Neural crest cell (in vitro differentiated cells): ENCODE results near the gene TTC9B. TPM values are rescaled to one million over a fixed set of nuclear protein-coding genes. Genes with fewer than 3 reads are reported as not detected.

Experiments used
- DNase-seq: peaks from one replicate; pipeline ENCODE4 v3.0.0; 2021; ENCODE audit warnings: low read depth, mixed read lengths, low spot score
- H3K27ac Mint-ChIP-seq: one replicate; pipeline ENCODE4 v1.8.0; 2021; ENCODE audit warnings: mild to moderate bottlenecking, mixed read lengths; ENCODE audit not compliant: unreplicated experiment
- H3K27me3 Mint-ChIP-seq: 2 replicates; pipeline ENCODE4 v1.8.0; 2021; ENCODE audit warnings: low read depth, mild to moderate bottlenecking, mixed read lengths
- H3K36me3 Mint-ChIP-seq: 2 replicates; pipeline ENCODE4 v1.8.0; 2021; ENCODE audit warnings: low read depth, mild to moderate bottlenecking, mixed read lengths
- H3K4me1 Mint-ChIP-seq: 2 replicates; pipeline ENCODE4 v1.8.0; 2021; ENCODE audit warnings: mixed read lengths
- H3K4me3 Mint-ChIP-seq: one replicate; pipeline ENCODE4 v1.8.0; 2021; ENCODE audit warnings: mild to moderate bottlenecking, mixed read lengths
- H3K9me3 Mint-ChIP-seq: 2 replicates; pipeline ENCODE4 v1.8.0; 2021; ENCODE audit warnings: mixed read lengths
- CTCF ChIP-seq: fragments of 200-600 bp; sonication (generic); conservative IDR thresholded peaks from 2 replicates; pipeline ENCODE4 v1.5.0; 2021; ENCODE audit warnings: antibody characterized with exemption, mild to moderate bottlenecking
- total RNA-seq: library from RNA; stranded (reverse); gene quantifications from 2 replicates; pipeline ENCODE4 v1.2.1, GENCODE V29; 2021

TTC9B gene
- total RNA-seq, 1 donor from 2014 or later: 2.5 TPM

DNA sequence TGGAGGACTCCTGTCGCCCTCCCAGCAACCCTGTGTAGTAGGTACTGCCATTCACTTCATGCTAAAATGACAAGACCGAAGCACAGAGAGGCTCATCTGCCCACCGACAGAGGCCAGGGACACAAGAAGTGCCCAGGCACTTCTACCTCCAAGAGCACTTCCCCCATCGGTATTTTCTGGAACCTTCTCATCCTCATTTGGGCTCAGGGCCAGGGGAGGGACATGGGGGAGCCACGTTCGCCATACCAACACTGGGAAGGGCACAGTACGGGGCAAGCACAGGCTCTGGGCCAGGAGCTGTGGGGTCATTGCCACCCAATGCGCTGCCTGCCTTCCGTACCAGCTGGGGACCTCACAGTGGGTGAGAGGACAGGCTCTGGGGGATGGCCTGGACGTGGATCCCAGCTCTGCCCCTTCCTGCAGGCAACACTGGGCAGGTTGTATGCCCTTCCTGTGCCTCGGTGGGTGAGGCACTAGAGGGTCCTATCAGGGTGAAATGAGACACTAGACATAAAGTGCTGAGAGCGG lies 29.6 kb upstream of the TTC9B start:
- no peak for DNase-seq
- Mint-ChIP-seq H3K9me3 (no peaks in the 10 kb centered on the region), H3K27me3 (no peaks in the 10 kb centered on the region), H3K27ac (peak overlapping the region; percentile 43), H3K4me1 (peaks cover 11% of the 10 kb centered on the region), H3K36me3 (no peaks in the 10 kb centered on the region), H3K4me3 (no peak overlapping the region)
- no peak for TF ChIP-seq CTCF

- peaks cover 11% of the 10 kb centered on the region for H3K4me1 Mint-ChIP-seq
- no peak for TF ChIP-seq CTCF
- H3K9me3 Mint-ChIP-seq: no peaks in the 10 kb centered on the region
- H3K27me3 Mint-ChIP-seq: no peaks in the 10 kb centered on the region
- no peaks in the 10 kb centered on the region for H3K36me3 Mint-ChIP-seq
- H3K4me3 Mint-ChIP-seq: no peak overlapping the region
- DNase-seq: no peak
- no peak overlapping the region for H3K27ac Mint-ChIP-seq
Observed at GRCh38 chr19:40247178-40247577, 29.0 kb upstream of the TTC9B start.

- H3K9me3 Mint-ChIP-seq: no peaks in the 10 kb centered on the region
- DNase-seq: no peak
- no peaks in the 10 kb centered on the region for H3K27me3 Mint-ChIP-seq
- H3K36me3 Mint-ChIP-seq: no peaks in the 10 kb centered on the region
- H3K4me1 Mint-ChIP-seq: peaks cover 11% of the 10 kb centered on the region
- H3K27ac Mint-ChIP-seq: no peak overlapping the region
- TF ChIP-seq CTCF: no peak
- H3K4me3 Mint-ChIP-seq: no peak overlapping the region
Observed at GRCh38 chr19:40246292-40247073, 28.3 kb upstream of the TTC9B start.

- H3K4me1 Mint-ChIP-seq: peaks cover 11% of the 10 kb centered on the region
- no peak overlapping the region for H3K4me3 Mint-ChIP-seq
- H3K36me3 Mint-ChIP-seq: no peaks in the 10 kb centered on the region
- H3K9me3 Mint-ChIP-seq: no peaks in the 10 kb centered on the region
- DNase-seq: no peak
- TF ChIP-seq CTCF: no peak
- no peaks in the 10 kb centered on the region for H3K27me3 Mint-ChIP-seq
- peak overlapping the region; percentile 27 for H3K27ac Mint-ChIP-seq
Observed at GRCh38 chr19:40245506-40246128, 27.4 kb upstream of the TTC9B start.

DNA sequence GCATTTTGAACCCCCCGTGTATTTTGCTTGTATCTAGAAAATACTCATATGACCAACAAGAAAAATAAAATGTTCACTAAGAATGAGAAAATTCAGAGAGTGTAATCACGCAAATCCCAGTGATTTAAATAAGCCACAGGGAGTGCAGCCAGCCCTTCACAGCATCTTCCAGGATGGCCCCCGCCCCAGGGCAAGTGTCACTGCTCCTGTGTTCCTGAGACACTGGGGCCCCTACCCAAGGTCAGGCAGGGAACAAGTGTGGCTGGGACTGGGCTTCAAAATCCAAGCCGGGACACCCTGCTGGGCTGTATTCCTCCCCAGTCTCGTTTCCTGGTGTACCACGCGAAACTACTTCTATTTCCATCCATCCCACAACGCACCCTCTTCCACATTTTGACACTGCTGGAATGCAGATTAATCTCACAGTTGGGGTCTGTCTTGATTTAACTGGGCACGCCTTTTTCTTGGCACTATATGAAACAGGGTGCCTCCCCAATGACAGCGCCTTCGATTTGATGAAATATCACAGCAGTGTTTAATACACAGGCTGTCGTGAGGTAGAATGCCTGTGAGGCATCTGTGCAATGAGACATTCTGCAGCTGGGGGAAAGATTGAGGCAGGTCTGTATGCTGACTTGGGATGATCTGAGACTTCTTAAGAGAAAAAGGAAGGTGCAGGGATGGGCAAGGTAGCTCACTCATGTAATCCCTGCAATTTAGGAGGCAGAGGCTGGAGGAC lies 26.6 kb upstream of the TTC9B start:
- Mint-ChIP-seq H3K27ac (peak overlapping the region; percentile 16), H3K4me1 (peaks cover 11% of the 10 kb centered on the region), H3K36me3 (no peaks in the 10 kb centered on the region), H3K27me3 (no peaks in the 10 kb centered on the region), H3K9me3 (no peaks in the 10 kb centered on the region), H3K4me3 (no peak overlapping the region)
- DNase-seq: no peak
- no peak for TF ChIP-seq CTCF
